Right lung (tissue), 5 donors: ENCODE data around the gene PDIA4. TPM values are rescaled to one million over a fixed set of nuclear protein-coding genes. Genes with fewer than 3 reads are reported as not detected.
"Not testable (repeated sequence)": the region's sequence is repeated elsewhere in the genome, so short reads cannot be mapped to it uniquely, and the experiment has no call there.

Experiments used
- DNase-seq, 2 donors: peaks; one replicate each; pipeline ENCODE4 v3.0.0-alpha.2; 2013
- polyA plus RNA-seq, 5 donors: library from polyadenylated mRNA; unstranded; fragments of 120-200 nt; gene quantifications; one replicate each; pipeline versions ENCODE4 v1.2.1 to v1.2.3, GENCODE V29; 2013; ENCODE audit warnings: inconsistent platforms in 1 of 5, low replicate concordance in 1 of 5; ENCODE audit not compliant: insufficient read length in 5 of 5, insufficient read depth in 1 of 5

Gene PDIA4
- polyA plus RNA-seq, 5 donors = 142 to 177 (median 164) TPM

DNA sequence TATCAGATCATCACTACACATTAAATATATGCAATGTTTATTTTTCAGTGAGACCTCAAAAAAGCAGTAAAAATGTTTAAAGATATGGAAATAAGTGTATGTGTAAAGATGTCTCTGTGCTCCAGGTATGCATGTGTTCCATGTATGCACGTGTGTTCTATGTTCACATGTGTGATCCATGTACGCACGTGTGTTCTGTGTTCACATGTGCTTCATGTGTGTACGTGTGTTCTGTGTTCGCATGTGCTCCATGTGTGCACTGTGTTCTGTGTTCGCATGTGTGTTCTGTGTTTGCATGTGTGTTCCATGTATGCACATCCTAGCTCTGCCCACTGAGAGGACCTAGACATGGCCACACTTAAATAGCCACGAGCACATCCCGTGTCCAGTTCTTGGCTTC, 15.6 kb upstream of the PDIA4 start:
- DNase-seq = no peak

DNA sequence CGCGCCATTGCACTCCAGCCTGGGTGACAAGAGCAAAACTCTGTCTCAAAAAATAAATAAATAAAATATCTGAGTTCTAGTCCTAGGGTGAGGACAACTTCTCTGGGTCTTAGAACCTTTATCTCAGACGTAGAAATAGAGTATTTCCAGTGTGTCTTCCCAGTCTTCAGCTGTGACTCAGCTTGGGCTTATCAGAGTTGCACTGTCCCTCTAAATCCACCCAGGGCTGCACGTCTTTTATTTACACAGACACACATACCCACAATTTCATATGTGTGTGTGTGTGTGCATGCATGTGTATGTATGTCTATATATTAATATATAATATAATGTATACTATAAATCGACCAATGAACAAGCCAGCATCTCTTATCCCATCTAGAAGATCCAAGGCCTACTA, 13.0 kb upstream of the PDIA4 start:
- DNase-seq = no peak

DNA sequence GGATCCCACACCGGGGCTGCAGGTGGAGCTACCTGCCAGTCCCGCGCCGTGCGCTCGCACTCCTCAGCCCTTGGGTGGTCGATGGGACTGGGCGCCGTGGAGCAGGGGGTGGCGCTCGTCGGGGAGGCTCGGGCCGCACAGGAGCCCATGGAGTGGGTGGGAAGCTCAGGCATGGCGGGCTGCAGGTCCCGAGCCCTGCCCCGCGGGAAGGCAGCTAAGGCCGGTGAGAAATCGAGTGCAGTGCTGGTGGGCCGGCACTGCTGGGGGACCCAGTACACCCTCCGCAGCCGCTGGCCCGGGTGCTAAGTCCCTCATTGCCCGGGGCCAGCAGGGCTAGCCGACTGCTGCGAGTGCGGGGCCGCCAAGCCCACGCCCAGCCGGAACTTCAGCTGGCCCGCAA, 10.3 kb upstream of the PDIA4 start:
- not testable (repeated sequence) for DNase-seq

DNA sequence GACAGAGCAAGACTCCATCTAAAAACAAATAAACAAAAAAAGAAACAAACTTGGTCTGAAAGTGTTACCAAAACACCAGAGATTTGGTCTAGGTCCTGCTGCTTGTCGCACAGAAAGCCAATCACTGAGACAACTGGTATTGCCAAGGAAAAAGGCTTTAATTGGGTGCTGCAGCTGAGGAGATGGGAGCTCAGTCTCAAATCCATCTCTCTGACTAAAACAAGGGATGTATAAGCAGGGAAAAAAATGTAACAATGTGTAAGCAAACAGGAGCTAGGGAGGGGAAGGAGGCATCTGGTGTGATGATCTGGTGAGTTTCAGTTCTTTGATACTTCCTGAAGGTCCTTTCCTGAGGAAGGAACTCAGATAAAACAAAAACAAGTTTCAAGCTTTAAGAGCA, 8.4 kb upstream of the PDIA4 start:
- no peak for DNase-seq

DNA sequence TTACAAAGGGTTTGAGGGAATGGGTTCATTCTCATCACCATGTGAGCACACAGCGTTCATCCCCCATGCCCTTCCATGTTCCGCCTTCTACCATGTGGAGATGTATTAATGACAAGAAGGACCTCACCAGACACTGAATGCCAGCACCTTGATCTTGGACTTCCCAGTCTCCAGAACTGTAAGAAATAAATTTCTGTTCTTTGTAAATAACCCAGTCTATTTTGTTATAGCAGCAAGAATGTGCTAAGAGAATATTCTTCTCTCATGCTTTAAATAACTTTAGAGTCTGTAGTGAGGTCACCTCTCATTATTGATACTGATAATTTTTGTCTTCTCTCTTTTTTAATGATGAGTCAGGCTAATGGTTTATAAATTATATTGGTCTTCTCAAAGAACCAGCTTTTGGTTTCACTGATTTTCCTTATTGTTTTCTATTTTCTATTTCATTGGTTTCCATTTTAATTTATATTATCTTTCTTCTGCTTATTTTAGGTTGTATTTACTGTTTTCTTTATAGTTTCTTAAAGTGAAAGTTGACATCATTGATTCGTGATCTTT, 3.1 kb upstream of the PDIA4 start:
- no peak for DNase-seq

DNA sequence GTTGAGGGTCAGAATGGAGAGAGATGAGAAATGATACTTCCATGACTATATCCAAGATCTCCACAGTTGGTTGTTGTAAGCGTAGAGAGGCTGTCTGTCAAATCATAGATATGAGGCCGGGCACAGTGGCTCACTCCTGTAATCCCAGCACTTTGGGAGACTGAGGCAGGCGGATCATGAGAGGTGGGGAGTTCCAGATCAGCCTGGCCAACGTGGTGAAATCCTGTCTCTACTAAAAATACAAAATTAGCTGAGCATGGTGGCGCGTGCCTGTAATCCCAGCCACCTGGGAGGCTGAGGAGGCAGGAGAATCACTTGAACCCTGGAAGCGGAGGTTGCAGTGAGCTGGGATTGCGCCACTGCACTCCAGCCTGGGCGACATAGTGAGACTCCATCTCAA, 2.1 kb upstream of the PDIA4 start:
- not testable (repeated sequence) for DNase-seq

DNA sequence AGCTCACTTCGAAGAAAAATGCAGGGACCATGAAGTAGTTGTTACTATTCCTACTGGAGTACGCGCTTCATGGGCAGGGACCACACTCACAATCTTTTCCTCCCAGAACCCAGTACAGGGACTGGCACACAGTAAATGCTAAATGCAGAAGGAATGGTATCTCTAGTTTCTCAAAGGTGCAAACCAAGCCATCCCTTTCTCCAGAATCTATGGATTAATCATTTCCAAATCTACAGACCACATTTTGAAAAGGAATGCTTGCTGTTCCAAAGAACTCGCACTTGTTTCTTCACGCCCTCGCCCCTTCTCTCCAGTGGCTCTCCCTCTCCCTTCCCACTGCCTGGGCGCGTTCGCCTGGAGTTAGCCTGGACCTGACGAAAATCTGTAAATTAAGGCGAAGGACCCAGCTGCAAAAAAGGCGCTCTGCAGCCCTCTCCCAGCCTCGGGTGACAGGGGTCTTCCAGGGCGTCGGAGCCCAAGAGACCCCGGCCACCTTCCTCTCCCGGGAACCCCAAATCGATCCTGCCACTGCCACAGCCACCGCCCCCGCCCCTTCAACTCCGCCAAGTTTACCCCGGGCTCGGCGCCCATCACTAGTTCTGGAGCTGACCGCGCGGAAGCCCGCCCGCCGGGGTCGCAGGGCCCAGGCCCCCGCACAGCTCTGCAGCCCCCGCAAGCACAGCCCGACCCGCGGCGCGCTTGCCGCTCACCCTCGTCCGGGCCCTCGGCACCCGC, 527 bp downstream of the PDIA4 start:
- DNase-seq = peak in 1 of 2 donors; percentile 14

DNA sequence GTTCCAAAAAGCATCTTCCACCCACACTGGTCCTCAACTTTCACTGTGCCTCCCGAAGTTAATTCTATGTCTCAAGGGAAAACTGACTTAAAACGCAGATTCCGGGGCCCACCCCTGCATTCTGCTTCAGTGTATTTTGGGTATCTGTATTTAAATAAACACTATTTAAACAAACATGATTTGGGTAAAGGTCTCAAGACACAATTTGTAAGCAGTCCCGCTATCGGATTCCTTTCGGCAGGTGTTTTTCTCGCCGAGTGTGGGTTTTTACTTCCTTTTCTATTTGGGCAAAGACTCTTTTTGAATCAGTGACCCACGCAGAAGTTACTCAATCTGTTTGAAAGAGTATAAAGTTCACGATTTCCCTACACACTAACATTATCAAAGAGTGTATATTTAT, 1.2 kb downstream of the PDIA4 start:
- DNase-seq = no peak

DNA sequence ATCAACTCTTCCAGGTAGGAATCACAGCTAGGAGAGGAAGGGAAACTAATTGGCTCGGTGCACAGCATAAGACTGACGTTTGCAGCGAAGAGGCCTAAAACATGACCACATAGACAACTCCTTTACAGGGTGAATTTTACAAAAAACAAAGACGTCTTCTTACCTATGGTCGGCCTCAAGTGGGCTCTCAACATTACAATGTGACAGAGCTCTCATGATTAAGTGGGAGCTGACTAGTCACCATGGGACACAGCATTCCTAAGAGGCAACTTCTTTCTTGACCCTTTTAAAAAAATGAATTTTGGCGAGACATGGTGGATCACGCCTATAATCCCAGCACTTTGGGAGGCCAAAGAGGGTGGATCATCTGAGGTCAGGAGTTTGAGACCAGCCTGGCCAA, 4.6 kb downstream of the PDIA4 start:
- DNase-seq = no peak

DNA sequence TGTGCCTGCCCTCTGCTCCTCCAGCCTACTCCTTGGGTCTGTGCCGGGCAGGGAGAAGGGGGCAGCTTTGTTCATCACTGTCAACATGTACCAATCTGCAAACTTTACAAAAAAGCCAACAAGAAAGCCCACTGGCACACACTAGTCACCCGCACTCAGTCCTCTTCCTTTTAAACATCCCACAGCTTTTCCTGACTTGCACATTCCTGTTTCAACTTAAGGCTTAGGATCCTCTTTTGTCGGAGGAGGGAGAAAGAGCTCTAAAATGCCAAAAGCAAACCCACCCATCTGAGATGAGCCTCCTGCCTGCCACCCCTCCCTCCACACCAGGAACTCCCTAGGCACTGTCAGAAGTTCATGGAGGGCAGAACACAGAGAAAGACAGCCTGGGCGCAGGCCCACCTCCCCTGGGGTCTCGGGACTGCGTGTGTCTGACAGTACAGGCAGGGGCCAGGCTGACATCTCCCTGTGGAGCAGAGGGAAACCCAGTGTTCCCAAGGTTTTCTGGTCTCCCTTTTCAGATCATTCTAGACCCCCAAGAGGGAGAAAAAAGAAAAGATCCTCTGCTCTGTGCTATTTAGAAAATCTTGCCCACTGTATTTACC, 5.4 kb downstream of the PDIA4 start:
- DNase-seq = no peak

DNA sequence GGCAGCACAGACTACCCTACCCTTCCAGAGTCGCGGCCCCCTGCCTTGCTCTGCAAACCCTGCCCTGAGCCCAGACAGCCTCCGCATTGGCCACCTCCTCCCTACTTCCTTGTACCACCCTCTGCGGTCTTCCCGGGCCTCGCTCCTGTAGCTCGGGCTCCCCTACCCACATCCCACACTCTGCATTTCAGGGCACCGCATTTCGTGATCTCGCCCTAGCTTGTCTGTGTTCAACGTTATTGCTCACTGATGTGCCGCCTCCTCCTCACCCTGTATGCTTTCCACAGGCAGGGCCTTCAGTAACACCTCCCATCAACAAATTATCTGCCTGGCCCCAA, 6.6 kb downstream of the PDIA4 start:
- no peak for DNase-seq

DNA sequence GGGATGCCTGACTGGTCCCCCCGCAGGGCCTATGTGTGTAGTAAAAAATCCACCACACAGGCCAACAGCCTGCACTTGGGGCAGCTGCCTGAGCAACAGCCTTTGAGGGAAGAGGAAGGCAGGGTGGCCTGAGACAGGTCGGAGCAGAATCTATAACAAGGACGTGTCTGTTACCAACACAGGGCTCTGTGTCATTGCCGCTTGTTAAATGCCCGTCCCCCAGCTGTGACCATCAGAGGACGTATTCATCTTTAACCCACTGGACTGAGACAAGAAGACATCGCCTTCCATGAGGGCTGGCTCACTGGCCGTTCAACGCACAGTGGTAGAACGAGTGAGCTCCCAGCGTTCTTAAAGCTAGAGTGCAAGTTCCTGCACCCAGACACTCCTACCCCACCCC, 7.8 kb downstream of the PDIA4 start:
- DNase-seq = no peak

DNA sequence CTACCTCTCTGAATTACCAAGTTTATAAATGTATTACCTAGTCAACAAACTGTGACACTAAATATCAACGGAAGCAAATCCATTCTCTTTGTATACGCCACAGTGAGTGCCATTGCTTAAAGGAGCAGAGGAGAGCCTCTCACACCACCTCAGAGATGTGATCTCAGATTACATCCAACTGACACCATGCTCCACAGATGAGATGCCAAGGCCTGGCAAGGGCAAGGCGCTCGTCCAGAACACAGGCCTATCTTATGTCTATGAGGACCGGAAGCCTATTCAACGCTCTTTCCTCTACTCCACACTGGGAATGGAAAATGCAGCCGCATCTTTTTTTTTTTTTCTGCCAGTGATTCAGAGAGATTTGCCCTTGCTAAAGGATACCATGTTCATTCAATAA, 11.4 kb downstream of the PDIA4 start:
- no peak for DNase-seq

DNA sequence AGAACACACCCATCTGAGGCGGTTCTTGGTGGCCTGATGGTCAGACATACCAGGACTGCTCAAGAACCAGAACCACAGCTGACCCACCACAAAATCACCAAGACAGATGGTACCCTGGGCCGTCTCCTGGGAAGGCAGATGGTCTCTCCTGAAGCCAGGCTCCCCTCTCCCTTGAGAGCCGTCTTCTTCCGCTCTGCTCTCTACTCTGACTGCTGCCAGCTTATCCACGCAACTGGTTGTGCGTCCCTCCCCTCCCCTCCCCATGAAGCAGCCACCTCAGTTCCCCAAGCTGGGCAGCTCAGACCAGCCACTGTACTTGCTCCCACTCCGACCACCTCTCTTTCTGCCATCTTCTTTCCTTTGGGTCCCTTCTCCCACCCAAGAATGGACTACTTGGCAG, 14.0 kb downstream of the PDIA4 start:
- no peak for DNase-seq

DNA sequence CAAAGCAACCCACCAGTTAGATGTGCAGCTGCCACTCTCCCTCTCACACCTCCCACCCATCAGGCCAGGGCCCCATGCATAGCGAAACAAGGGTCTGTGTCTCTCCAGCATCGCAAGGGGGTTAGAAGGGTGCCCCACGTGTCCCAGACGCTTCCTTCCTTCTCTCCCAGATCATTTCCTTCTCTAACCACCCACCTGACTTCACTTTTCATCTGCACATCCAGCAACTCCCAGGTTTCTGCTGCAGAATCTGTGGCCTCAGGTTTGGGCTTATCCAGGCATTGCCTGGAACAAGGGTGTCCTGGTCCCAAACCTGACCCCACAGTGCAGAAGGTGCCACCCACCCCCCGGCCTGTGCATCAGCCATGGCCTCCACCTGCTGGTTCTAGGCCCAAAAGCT, 14.4 kb downstream of the PDIA4 start:
- DNase-seq = no peak

DNA sequence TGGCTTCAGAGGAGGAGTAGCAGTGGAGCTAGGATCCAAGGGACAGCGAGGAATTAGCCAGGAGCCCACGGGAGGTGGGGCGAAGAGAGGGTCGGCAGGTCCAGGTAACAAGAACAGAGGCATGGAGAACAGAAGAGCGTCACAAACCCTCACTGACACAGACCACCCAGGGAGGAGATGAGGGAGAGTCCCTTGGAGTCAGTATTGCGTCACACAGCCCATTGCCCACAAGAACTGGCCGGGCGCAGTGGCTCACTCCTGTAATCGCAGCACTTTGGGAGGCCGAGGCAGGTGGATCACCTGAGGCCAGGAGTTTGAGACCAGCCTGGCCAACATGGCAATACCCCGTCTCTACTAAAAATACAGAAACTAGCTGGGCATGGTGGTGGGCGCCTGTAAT, 15.6 kb downstream of the PDIA4 start:
- not testable (repeated sequence) for DNase-seq

DNA sequence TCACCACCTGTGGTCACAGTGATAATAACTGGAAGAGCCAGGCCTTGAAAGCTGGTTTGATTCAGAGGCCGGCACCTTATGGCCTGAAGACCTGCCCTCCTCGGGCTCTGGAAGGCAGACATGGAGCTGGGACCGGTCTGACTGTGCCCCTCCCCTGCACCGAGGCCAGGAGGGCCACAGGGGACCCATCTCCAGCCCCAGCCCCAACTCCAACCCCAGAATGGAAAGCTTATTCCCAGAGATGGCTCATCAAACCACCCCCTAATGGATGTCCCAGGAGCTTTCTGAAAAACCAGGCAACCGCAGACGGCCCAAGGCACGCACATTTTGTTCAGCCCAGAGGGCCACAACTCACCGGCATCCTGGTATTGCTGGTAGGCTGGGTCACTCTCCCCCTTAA, 16.8 kb downstream of the PDIA4 start:
- DNase-seq = no peak

DNA sequence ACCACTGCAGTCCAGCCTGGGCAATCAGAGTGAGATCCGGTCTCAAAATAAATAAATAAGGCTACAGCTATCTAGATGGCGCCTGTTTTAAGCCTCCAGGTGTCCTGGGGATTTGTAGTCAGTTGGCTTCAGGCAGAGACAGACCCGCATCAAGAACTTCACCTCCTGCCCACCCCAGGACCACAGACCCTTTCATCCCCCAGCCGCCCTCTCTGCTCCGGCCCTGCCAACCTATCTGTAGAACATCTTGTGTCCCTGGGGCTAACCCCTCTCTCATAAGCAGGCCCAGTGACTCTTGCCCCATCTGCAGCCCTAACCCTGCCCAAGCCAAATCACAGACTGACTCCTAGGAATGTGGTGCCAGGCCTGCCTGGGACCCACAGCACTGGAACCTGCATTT, 17.9 kb downstream of the PDIA4 start:
- no peak for DNase-seq

DNA sequence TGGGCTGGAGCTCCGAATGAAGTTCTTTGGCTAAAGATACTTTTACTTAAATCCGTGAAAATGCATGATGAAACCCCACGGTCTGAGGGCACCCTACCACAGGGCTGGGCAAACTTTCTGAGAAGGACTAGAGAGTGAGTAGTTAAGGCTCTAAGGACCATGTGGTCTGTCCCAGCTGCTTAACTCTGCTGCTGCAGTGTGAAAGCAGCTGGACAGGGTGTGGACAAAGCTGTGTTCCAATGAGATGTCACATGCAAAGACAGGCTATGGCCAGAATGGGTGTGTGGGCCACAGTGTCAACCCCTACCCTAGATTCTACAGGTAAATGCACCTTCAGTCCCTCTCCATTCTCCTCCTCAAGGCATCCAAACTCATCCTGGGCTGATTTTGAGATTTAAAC, 18.8 kb downstream of the PDIA4 start:
- DNase-seq = no peak

DNA sequence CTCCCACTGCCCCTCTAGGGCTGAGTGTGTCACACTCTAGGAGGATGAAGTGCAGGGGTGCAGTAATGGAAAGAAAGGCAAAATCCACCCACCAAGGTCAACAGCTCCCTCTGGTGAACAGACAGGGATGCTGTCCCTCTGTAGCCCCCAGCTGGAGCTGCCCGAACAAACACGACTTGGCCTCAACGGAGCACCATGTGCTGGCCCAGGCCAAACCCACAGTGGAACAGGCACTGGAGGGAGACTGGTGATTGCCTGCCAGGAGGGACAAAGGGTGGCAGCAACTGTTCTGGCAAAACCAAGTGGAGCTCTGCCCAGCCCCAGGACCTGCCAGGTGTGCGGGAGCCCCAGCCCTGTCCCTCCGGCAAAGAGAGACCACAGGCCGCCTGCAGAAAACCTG, 20.7 kb downstream of the PDIA4 start:
- no peak for DNase-seq

DNA sequence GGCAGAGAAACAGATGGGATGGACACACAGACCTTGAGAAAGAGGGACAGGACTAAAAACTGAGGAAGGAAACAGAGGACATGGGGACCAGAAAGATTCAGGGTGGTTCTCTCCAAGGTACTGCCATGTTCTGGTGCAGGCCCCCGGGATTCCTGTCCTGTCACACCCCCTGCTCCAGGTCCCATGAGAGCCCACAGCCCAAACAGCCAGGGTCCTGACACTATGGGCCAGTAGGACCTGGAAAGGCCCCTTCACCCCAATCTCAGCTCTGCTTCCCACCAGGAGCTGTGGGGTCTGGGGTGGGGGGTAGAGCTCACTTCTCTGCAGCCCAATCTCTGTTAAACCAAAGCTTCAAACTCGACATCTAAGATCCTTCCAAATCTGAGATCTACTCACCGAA, 21.2 kb downstream of the PDIA4 start:
- no peak for DNase-seq

DNA sequence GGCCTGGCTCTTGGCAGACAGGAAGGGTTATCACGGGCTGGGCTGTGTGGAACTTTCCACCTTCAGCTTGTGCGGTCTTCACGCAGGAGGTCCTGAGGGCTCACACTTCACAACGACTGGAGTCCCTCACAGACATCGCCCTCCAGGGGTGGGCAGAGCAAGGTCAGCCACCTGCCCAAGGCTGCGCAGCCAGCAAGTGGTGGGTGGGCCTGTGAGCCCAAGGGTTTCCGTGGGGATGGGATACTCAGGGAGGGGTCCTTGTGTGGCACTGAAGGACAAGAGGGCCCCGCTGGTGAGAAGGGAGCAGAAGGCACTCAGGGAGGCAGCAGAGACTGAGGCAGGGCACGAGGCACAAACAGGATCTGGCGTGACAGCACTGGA, 22.0 kb downstream of the PDIA4 start:
- DNase-seq = no peak

DNA sequence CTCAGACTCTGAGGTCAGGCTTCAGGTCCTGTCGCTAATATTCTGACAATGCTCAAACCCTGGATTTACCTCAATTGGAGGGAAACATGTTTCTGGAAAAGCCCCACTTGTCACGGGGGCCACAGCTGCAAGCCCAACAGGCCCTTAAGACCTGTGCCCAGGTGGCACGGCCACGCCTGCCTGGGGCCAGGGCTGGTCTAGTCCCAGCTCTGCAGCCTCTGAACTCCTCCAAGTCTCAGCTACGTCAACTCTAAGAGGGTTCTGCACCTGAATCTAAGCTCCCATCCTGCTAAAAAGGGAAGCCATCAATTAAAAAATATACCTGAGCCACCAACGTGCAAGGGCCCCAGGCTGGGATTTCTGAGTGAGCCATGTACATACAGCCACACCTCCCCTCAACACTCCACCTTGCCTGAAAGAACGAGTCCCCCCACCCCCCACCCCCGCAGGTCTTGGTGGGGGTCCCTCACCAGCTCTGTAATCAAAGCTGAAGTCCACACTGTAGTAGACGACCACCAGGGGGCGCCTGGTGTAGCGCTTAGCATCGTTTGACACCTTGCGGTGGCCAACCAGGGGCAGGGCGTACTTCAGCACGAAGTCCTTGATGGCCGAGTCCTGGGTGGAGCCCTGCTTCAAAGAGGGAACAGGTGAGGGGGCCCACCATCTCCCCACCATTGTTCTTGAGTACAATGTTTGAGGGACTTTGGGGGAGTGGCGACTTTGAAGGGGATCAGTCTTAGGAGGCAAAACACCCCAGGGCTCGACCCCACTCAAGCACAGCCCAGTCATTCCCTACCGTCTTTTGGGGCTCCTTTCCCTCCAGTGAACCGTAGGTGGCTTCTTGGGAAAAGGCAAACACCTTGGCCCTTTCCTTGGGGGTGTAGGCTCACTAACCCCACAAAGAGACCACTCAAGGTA, 22.6 kb downstream of the PDIA4 start:
- peak; percentile 62 to 74 for DNase-seq
